GM12864 (cell line): ENCODE results near the gene XNDC1N.

Experiments
- DNase-seq: peaks from one replicate; pipeline ENCODE4 v3.0.0-alpha.2; 2011; ENCODE audit warnings: low read depth
- H3K4me3 ChIP-seq: 2 replicates; pipeline ENCODE4 v1.5.1; 2011; ENCODE audit warnings: mild to moderate bottlenecking, low read depth, low read length, control low read depth
- TF ChIP-seq, protein P1 (sequence below): IDR thresholded peaks from 2 replicates; pipeline ENCODE4 v1.5.1; 2011; ENCODE audit warnings: low read depth, mild to moderate bottlenecking, moderate library complexity, low read length, control low read depth, inconsistent platforms; ENCODE audit errors: missing control alignments

The XNDC1N gene

DNA sequence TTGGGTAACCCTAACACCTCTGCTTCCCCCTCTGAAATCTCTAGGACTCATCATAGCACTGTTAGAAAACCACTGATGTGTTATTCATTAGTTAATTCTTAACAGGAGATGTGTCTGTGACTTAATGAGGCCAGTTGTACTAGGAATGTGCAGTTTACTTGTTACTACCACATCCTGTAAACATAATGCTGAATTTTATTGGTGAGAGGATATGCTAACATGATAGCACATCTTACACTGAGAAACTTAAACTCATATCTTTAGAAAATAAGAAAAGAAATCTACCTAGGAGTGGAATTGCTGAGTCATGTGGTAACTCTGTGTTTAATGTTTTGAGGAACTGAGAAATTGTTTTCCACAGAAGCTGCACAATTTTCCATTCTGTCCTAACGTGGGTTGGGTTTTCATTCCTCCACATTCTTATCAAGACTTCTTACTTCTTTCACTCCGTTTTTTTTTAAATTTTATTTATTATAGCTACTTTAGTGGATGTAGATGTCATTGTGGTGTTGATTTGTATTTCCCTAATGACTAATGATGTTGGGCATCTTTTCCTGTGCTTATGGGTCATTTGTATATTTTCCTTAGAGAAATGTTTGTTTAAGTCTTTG, 34.1 kb upstream of the XNDC1N start:
- H3K4me3 ChIP-seq = no peak overlapping the region
- peak; percentile 36 for DNase-seq
- TF ChIP-seq, protein P1, sequence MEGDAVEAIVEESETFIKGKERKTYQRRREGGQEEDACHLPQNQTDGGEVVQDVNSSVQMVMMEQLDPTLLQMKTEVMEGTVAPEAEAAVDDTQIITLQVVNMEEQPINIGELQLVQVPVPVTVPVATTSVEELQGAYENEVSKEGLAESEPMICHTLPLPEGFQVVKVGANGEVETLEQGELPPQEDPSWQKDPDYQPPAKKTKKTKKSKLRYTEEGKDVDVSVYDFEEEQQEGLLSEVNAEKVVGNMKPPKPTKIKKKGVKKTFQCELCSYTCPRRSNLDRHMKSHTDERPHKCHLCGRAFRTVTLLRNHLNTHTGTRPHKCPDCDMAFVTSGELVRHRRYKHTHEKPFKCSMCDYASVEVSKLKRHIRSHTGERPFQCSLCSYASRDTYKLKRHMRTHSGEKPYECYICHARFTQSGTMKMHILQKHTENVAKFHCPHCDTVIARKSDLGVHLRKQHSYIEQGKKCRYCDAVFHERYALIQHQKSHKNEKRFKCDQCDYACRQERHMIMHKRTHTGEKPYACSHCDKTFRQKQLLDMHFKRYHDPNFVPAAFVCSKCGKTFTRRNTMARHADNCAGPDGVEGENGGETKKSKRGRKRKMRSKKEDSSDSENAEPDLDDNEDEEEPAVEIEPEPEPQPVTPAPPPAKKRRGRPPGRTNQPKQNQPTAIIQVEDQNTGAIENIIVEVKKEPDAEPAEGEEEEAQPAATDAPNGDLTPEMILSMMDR = no peak

DNA sequence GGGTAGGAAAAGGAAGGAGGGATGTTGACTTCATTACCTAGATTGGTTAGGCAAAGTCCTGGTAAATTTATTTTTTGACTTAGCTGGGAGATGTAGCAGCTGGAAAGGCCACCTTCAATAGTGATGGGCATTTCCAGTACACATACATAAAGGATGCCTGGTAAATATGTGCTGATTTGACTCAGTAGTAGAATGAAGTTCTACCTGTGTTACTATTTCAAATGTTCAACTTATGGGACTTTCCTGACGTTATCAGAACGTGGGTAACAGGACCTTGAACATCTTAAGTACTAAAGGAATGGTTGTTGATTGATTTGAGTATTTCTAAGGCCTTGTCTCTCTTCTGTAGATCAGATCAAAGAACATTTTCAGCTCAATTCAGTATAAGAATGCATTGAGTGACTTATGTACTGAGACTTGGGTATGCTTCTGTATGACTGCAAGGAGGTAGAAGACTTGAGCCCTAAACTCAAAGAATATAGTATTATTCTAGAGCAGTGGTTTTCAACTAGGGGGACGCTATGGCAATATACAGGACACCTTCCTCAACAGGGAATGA, 27.6 kb upstream of the XNDC1N start:
- DNase-seq = no peak
- TF ChIP-seq, protein P1 = no peak
- H3K4me3 ChIP-seq = no peak overlapping the region

DNA sequence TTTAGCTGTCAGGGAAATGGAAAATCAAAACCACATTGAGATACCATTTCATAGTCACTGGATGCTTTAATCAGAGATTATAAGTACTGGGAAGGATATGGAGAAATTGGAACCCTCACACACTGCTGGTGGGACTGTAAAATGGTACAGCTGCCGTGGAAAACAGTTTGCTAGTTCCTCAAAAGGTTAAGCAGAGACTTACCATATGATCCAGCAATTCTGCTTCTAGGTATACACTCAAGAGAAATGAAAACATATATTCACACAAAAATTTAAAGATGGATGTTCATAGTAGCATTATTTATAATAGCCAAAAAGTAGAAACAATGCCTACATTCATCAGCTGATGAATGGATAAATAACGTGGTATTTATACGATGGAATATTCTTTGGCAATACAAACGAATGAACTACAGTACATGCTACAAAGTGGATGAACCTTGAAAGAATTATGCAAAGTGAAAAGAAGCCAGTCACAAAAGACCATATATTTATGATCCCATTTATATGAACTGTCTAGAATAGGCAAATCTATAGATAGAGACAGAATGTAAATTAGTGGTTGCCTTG, 23.4 kb upstream of the XNDC1N start:
- no peak for DNase-seq
- H3K4me3 ChIP-seq = no peak overlapping the region
- TF ChIP-seq, protein P1 = no peak

DNA sequence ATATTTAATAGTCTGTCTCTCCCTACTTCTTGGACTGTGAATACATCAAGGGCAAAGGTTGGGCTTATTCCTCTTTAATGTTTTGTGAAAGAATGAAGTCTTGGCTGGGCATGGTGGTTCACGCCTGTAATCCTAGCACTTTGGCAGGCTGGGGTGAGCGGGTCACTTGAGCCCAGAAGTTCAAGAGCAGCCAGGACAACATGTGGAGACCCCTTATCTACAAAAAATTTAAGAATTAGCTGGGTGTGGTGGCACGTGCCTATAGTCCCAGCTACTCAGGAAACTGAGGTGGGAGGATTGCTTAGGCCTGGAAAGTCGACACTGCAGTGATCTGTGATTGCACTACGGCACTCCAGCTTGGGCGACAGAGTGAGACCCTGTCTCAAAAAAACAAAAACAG, 20.6 kb upstream of the XNDC1N start:
- TF ChIP-seq, protein P1 = no peak
- no peak for DNase-seq
- H3K4me3 ChIP-seq = no peak overlapping the region

DNA sequence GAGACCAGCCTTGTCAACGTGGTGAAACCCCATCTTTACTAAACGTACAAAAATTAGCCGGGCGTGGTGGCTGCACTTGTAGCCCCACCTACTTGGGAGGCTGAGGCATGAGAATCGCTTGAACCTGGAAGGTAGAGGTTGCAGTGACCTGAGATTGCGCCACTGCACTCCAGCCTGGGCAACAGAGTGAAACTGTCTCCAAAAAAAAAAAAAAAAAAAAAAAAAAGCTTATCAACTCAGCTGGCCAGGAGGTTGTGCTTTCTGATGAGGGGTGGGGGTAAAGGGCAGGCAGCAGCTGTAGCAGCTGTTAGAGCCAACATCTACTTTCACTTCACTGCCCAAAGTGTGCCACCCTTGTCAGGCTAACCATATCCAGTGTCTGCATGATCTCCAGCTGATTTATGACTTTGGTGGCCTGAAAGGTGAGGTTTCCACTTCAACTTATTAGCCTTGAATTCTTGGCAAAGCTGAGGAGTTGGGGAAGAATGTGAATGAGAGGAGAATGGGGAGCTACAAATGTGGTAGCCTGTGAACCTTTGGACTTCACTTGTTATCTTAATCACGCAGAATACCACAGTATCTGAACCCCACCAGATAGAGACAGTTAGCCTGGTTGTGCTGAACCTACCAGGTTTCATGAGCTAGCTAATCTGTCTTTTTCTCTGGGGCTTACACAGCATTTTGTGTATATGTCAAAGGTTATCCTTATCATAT, 20.1 kb upstream of the XNDC1N start:
- DNase-seq = no peak
- TF ChIP-seq, protein P1 = no peak
- no peak overlapping the region for H3K4me3 ChIP-seq

DNA sequence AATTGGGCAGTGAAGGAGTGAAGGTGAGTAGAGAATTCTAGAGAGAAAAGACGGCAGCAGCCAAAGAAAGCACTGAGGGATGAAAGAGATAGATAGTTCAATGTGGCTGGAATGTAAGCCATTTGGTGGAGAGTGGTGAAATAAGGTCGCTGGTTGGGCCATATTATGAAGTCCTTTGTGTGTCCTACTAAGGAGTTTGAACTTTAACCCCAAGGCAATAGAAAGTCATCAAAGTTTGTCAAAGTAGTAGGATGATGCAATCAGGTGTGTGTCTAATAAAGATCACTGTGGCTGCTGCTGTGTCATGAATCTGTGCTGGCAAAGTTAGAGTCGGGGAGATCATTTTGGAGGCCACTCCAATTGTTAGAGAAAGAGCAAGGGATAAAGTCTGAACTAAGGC, 19.1 kb upstream of the XNDC1N start:
- no peak overlapping the region for H3K4me3 ChIP-seq
- TF ChIP-seq, protein P1 = no peak
- DNase-seq = no peak

DNA sequence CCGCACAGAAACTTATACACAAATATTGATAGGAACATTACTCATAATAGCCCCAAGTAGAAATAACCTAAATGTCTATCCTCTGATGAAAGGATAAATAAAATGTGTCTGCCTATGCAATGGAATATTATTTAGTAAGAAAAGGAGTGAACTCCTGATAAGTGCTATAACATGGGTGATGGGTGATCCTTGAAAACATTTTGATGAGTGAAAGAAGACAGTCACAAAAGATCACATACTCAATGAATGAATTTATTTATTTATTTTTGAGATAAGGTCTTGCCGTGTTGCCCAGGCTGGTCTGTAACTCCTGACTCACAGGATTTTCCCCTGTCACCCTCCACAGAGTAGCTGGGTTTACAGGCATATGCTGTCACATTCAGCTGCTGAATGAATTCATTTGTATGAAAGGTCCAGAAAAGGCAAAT, 17.8 kb upstream of the XNDC1N start:
- TF ChIP-seq, protein P1 = no peak
- no peak for DNase-seq
- no peak overlapping the region for H3K4me3 ChIP-seq
